ENCODE results near the gene SLC19A1.

SLC19A1 gene

GRCh38 chr21:45542242-45542666, at the start of gene SLC19A1:
Gene SLC19A1, minus strand, starts transcription at chr21:45542440. Its CDS starts 4,481 bp downstream, at chr21:45537959.
- DNase-seq (ENCODE audit: low read depth in 2 of 2, low spot score in 1 of 2) = peak; percentile 32 to 45

GRCh38 chr21:45591619-45592207, 49.5 kb upstream of the SLC19A1 start:
- DNase-seq (ENCODE audit: low read depth in 2 of 2, low spot score in 1 of 2) = no peak

DNA sequence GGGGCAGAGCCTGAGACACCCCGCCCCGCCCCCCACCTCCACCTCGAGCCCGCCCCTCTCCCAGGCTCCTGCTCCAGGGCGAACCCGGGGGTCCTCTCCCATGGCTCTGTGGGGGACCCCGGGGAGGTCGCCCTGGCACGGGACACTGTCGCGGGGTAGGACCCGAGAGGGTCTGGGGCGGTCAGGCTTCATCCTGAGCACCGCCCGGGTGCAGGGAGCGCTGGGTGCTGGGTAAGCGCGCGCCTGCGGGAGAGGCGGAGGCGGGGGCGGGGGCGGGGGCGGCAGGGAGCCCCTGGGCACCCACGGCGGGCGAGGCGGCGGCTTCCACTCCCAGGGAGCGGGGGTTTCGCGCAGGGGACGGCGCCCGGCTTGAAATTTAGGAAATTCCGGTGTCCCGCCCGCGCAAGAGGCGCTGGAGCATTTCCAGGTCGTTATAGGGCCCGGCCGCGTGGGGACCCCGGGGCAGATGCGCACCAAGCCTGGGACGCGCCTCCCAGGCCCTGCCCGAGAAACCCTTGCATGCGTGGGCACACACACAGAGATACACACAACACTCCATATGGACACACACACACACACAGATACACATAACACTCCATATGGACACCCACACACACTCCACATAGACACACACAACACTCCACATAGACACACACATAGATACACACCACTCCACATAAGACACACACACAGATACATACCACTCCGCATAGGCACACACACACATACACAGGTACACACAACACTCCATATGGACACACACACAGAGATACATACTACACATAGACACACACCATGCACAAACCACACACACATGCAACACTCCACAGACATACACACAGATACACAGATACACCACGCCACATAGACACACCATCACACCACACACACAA, 48.7 kb upstream of the SLC19A1 start:
- peak; percentile 35 to 41 for DNase-seq (ENCODE audit: low read depth in 2 of 2, low spot score in 1 of 2)

DNA sequence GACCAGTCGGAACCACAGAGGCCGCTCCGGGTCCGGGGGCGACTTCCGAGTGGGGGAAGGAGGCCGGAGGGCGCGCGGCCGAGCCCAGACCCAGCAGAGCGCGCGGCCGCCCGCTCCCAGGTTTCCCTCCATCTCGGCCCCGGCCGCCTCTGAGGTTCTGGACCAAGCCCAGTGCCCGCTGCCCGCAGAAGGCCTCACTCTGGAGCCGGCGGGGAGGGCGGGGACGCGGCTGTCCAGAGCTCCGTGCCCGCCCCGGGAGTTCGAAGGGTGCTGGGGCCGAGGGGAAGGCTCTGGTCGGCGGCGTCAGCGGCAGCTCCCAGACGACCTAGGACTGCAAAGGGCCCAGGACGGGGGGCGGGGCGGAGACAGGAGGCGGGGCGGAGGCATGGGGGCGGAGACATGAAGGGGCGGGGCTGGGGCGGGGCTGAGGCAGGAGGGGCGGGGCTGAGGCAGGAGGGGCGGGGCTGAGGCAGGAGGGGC, 48.0 kb upstream of the SLC19A1 start:
- DNase-seq (ENCODE audit: low read depth in 2 of 2, low spot score in 1 of 2) = peak; percentile 38 to 42

GRCh38 chr21:45589686-45590245, 47.5 kb upstream of the SLC19A1 start:
- DNase-seq (ENCODE audit: low read depth in 2 of 2, low spot score in 1 of 2) = no peak

- DNase-seq (ENCODE audit: low read depth in 2 of 2, low spot score in 1 of 2) = no peak
These were observed 46.7 kb upstream of the SLC19A1 start for GRCh38 chr21:45588871-45589491.

DNA sequence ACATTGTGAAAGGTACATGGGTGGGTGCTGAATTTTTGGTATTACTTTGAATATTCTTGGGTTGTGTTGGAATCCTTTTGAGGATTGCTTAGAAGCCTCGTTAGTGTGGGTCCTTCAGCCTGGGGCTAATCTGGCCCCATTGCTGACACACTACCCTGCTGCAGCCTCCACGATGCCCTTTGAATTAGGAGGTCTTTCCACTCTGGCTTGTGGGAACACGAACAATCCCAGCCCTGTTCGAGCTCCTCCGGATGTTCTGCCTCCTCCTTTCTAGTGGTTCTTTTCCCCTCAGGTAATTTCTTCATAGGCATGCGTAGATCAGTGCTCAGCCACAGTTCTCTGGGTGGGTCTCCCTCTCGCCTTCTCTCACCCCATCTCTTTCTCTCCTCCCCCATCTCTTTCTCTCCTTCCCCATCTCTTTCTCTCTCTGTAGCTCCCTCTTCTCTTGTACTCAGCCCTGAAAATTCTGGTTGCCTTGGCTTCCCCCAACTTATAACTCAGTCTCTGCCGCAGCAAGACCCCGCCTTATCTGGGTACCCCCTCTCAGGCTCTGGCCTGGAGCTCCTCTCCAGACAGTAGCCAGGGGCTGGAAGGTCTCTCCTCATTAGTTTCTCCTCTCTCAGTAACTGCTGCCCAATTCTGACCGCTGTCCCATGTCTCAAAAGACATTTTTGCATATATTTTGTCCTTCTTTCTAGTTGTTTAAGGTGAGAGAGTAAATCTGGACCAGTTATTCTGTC, 46.0 kb upstream of the SLC19A1 start:
- DNase-seq (ENCODE audit: low read depth in 2 of 2, low spot score in 1 of 2) = no peak

DNA sequence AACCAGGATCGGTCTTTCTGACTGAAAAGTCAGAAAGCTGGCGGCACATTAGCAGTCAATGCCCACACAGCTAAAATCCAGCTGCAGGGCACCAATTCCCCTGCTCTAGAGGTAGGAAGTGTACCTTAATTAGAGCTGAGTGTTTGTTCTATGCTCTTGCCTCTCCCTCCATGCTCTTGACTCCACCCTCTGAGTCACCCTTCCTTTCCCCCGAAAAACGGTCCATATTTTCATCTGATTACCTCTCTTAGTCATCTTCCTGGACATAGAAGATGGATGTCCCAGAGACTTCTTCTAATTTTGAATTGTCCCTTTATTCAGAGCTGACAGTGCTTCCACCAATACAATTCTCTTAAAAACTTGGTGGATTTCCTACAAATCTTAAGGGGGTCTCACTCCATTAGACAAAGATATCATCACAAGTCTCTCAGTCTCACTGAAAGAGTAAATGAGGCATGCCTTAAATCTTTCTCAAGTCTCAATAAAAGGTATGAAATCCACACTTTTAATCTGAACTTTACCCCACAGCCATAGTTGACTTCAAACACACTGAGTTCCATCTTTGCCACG, 44.1 kb upstream of the SLC19A1 start:
- DNase-seq (ENCODE audit: low read depth in 2 of 2, low spot score in 1 of 2) = no peak

GRCh38 chr21:45584786-45585185, 42.5 kb upstream of the SLC19A1 start:
- no peak for DNase-seq (ENCODE audit: low read depth in 2 of 2, low spot score in 1 of 2)

DNA sequence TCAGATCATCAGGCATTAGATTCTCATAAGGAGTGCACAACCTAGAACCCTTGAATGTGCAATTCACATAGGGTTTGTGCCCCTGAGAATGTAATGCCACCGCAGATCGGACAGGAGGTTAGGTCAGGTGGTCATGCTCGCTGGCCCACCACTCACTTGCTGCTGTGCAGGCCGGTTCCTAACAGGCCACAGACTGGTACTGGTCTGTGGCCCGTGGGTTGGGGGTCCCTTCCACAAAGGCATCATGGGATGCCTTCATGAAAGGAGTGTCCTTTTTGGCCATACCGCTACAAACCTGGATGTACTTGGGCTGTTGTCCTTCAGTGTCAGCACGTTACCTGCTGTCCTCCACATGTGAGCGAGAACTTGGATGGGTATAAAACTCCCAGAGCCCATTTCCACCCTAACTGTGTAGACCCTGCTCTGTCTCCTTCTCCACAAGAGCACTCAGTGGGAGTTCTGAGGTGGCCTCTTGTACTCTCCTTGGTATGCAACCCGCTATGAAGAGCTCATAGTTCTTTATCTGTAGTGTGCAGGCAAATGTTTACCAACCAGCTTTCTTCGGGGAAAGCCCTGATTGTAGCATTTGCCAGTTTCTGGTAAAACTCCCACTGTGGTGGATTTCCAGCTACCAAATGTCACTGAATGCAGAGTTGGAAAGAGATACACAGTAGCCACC, 41.7 kb upstream of the SLC19A1 start:
- no peak for DNase-seq (ENCODE audit: low read depth in 2 of 2, low spot score in 1 of 2)

DNA sequence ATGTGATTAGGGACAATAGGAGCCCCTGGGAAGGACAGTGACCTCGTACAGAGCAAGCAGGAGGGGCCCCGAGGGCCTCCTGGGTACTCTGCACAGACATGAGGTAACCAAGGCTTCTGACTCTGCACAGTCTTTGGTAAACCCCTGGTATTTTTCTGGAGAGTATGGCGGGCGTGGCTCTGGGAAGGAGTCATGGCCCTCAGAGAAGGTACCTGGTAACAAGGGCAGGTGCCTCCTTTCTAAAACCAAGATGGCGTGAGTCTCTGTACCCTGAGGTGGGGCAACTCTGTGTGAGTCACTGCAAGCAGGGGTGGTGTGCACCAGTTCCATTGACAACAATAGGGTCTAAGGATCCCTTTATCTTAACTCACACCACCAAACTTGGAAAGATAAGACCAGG, 39.9 kb upstream of the SLC19A1 start:
- DNase-seq (ENCODE audit: low read depth in 2 of 2, low spot score in 1 of 2) = no peak

DNA sequence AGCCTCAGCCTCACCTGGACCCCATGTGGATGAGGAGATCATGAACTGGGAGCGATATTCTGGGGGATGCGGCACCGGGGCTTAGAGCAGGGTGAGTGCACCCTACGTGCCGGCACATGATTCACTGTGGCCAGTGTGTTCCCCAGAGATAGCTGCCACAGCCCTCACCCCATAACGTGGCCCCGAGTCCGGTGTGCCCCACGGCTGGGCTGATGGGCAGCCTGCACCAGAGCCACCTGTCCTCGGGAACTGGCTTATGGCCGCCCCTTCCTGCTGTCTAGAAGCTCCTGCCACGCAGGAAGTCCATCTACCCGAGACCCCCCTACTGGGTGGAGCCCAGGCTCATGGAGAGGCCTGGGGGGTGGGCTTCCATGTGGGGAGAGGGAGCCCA, 39.1 kb upstream of the SLC19A1 start:
- no peak for DNase-seq (ENCODE audit: low read depth in 2 of 2, low spot score in 1 of 2)

- no peak for DNase-seq (ENCODE audit: low read depth in 2 of 2, low spot score in 1 of 2)
These were observed 38.5 kb upstream of the SLC19A1 start for GRCh38 chr21:45580576-45581321.

DNA sequence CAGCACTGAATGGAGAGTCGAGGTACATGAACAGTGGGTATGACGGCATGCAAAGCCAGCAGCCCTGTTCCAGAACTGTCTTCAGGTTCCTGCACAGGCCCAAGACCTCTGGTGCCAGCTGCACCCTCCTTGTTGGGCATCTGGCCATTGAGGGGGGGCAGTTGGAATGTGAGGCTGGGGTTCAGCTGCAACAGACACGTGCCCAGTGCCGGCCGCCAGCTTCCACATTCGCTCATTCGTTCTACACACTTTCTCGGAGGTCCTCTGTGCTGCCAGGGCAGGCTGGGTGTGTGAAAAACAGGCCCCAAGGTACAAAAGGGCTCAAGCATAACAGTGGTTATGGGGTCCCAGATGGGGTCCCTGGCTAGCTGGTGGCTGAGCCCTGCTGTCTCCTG, 37.9 kb upstream of the SLC19A1 start:
- DNase-seq (ENCODE audit: low read depth in 2 of 2, low spot score in 1 of 2) = no peak

DNA sequence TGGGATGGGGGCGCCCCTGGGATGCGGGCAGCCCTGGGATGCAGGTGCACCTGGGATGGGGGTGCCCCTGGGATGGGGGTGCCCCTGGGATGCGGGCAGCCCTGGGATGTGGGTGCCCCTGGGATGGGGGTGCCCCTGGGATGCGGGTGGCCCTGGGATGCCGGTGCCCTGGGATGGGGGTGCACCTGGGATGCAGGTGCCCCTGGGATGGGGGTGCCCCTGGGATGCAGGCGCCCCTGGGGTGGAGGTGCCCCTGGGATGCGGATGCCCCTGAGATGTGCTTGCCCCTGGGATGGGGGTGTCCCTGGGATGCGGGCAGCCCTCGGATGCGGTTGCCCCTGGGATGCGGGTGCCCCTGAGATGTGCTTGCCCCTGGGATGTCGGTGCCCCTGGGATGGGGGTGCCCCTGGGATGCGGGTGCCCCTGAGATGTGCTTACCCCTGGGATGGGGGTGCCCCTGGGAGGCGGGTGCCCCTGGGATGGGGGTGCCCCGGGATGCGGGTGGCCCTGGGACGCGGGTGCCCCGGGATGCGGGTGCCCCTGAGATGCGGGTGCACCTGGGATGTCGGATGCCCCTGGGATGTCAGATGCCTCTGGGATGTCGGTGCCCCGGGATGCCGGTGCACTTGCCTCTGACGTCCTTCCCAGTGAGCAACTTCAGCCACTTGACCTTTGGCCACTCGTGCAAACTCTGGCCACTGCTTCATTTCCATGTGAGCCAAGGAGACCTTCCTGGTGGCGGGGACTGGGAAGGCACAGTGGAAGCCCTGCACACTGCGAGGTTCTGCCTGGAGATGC, 37.3 kb upstream of the SLC19A1 start:
- DNase-seq (ENCODE audit: low read depth in 2 of 2, low spot score in 1 of 2) = no peak

GRCh38 chr21:45578811-45579381, 36.7 kb upstream of the SLC19A1 start:
- no peak for DNase-seq (ENCODE audit: low read depth in 2 of 2, low spot score in 1 of 2)

GRCh38 chr21:45578176-45578801, 36.0 kb upstream of the SLC19A1 start:
- no peak for DNase-seq (ENCODE audit: low read depth in 2 of 2, low spot score in 1 of 2)

GRCh38 chr21:45577801-45578175, 35.5 kb upstream of the SLC19A1 start:
- DNase-seq (ENCODE audit: low read depth in 2 of 2, low spot score in 1 of 2) = no peak
